ENCODE data around the gene MAG.

- TF ChIP-seq POLR2AphosphoS5 (IDR thresholded peaks at IDR 0.05; ENCODE audit: low read depth, low read length) (no peak), SIN3A (conservative IDR thresholded peaks at IDR 0.05 in 1 of 2, IDR thresholded peaks at IDR 0.05 in 1 of 2; ENCODE audit: low read depth in 1 of 2, low read length in 2 of 2) (no peak; a peak in 1 of 4 replicates), TAF1 (IDR thresholded peaks at IDR 0.05; ENCODE audit: low read depth, low read length) (no peak), EZH2 (IDR thresholded peaks at IDR 0.05; ENCODE audit: low read depth, low read length, severe bottlenecking) (no peak), POLR2A (IDR thresholded peaks at IDR 0.05; ENCODE audit: control extremely low read depth in 1 of 2, low read depth in 2 of 2, low read length in 2 of 2) (no peak), CBX5 (IDR thresholded peaks at IDR 0.05; ENCODE audit: low read depth, low read length) (no peak), HDAC6 (IDR thresholded peaks at IDR 0.05; ENCODE audit: low read depth, low read length) (no peak), SP1 (IDR thresholded peaks at IDR 0.05; ENCODE audit: low read depth, low read length) (no peak), ZNF274 (IDR thresholded peaks at IDR 0.05; ENCODE audit: borderline replicate concordance, extremely low read depth, low read length) (no peak), SAP30 (IDR thresholded peaks at IDR 0.05; ENCODE audit: insufficient read depth, insufficient replicate concordance, low read length) (no peak)
- TF ChIP-seq, protein P1, sequence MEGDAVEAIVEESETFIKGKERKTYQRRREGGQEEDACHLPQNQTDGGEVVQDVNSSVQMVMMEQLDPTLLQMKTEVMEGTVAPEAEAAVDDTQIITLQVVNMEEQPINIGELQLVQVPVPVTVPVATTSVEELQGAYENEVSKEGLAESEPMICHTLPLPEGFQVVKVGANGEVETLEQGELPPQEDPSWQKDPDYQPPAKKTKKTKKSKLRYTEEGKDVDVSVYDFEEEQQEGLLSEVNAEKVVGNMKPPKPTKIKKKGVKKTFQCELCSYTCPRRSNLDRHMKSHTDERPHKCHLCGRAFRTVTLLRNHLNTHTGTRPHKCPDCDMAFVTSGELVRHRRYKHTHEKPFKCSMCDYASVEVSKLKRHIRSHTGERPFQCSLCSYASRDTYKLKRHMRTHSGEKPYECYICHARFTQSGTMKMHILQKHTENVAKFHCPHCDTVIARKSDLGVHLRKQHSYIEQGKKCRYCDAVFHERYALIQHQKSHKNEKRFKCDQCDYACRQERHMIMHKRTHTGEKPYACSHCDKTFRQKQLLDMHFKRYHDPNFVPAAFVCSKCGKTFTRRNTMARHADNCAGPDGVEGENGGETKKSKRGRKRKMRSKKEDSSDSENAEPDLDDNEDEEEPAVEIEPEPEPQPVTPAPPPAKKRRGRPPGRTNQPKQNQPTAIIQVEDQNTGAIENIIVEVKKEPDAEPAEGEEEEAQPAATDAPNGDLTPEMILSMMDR (IDR thresholded peaks at IDR 0.05; ENCODE audit: control extremely low read depth in 1 of 3, insufficient read depth in 1 of 3, low read depth in 1 of 3, low read length in 3 of 3), result no peak
Measured at GRCh38 chr19:35249146-35249847, 42.7 kb upstream of the MAG start.

Measured in H1 (cell line).